ENCODE data around the gene MINDY1.

MINDY1 gene

DNA sequence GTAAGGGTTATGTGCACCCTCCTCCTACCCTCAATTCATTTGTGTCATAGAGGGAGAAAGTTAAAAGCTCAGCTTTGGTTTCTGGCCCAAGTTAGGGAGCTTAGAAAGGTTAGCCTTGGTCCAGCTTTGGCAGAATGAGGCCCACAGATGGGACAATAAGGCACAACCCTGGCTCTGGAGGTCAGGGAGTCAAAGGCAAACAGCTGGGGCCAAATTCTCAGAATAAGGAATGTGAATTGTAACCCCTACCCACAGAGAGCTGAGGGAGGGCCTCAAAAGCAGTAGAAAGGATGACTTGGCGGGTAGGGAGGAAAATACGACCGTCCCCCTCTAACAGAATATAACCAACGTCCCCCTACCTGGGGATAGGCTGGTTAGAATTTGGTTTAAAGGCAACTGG lies 41.1 kb downstream of the MINDY1 start (continued):
- TF ChIP-seq, protein P1, sequence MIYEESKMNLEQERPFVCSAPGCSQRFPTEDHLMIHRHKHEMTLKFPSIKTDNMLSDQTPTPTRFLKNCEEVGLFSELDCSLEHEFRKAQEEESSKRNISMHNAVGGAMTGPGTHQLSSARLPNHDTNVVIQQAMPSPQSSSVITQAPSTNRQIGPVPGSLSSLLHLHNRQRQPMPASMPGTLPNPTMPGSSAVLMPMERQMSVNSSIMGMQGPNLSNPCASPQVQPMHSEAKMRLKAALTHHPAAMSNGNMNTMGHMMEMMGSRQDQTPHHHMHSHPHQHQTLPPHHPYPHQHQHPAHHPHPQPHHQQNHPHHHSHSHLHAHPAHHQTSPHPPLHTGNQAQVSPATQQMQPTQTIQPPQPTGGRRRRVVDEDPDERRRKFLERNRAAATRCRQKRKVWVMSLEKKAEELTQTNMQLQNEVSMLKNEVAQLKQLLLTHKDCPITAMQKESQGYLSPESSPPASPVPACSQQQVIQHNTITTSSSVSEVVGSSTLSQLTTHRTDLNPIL (CRISPR knock-in tag; IDR thresholded peaks at IDR 0.05; ENCODE audit: low read depth) = no peak
- no peak for TF ChIP-seq ISL1 (CRISPR knock-in tag; IDR thresholded peaks at IDR 0.05)
- no peak for TF ChIP-seq BACH2 (CRISPR knock-in tag; IDR thresholded peaks at IDR 0.05; ENCODE audit: borderline replicate concordance)
- TF ChIP-seq, protein P2, sequence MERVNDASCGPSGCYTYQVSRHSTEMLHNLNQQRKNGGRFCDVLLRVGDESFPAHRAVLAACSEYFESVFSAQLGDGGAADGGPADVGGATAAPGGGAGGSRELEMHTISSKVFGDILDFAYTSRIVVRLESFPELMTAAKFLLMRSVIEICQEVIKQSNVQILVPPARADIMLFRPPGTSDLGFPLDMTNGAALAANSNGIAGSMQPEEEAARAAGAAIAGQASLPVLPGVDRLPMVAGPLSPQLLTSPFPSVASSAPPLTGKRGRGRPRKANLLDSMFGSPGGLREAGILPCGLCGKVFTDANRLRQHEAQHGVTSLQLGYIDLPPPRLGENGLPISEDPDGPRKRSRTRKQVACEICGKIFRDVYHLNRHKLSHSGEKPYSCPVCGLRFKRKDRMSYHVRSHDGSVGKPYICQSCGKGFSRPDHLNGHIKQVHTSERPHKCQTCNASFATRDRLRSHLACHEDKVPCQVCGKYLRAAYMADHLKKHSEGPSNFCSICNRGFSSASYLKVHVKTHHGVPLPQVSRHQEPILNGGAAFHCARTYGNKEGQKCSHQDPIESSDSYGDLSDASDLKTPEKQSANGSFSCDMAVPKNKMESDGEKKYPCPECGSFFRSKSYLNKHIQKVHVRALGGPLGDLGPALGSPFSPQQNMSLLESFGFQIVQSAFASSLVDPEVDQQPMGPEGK (CRISPR knock-in tag; IDR thresholded peaks at IDR 0.05; ENCODE audit: borderline replicate concordance) = no peak
- no peak for TF ChIP-seq GLIS3 (CRISPR knock-in tag; IDR thresholded peaks at IDR 0.05)

DNA sequence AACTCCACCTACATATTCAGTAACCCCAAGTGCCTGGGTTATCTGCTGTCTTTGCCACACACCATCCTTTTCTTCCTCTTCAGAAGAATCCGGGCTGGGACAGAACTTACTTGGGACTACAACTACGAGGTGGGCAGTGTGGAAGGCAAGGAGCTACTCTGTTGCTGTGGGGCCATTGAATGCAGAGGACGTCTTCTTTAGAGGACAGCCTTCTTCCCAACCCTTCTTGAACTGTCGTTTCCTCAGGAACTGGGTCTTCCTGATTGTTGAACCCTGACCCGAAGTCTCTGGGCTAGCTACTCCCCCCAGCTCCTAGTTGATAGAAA lies 42.6 kb downstream of the MINDY1 start:
- TF ChIP-seq ZFP3 (CRISPR knock-in tag; IDR thresholded peaks at IDR 0.05) = no peak
- TF ChIP-seq, protein P1 (CRISPR knock-in tag; IDR thresholded peaks at IDR 0.05; ENCODE audit: low read depth) = no peak
- no peak for ATAC-seq

DNA sequence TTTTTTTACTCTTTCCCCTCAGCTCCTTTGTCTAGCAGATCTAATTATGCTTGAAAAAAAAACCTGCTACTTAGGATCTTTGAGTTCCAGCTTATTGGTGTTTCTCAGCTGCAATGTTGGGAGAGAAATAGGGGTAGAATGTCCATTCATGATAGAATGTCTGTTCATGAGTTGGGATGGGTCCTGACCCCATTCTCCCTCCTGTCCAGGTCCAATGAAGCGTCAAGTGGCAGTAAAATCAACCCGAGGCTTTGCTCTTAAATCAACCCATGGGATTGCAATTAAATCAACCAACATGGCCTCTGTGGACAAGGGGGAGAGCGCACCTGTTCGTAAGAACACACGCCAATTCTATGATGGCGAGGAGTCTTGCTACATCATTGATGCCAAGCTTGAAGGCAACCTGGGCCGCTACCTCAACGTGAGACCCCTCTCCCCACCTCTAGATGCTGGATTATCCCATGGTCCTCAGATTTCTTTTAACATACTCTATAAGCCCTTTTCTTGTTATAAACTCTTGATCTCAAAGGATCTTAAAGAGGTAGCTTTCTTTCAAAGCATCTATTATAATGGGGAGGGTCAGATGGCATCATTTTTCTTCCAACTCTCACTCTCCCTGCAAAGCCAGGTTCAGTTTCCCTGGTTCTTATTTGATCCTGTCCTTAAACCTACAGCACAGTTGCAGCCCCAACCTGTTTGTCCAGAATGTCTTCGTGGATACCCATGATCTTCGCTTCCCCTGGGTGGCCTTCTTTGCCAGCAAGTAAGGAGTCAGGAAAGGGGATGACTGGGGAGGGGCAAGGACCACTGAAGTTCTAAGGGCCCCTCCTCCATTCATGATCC lies 43.2 kb downstream of the MINDY1 start:
- TF ChIP-seq RARB (CRISPR knock-in tag; IDR thresholded peaks at IDR 0.05) (0 out of 2 replicates have a peak, but pooled peaks have one; percentile 23), CSDC2 (CRISPR knock-in tag; IDR thresholded peaks at IDR 0.05) (no peak)
- TF ChIP-seq, protein P3, sequence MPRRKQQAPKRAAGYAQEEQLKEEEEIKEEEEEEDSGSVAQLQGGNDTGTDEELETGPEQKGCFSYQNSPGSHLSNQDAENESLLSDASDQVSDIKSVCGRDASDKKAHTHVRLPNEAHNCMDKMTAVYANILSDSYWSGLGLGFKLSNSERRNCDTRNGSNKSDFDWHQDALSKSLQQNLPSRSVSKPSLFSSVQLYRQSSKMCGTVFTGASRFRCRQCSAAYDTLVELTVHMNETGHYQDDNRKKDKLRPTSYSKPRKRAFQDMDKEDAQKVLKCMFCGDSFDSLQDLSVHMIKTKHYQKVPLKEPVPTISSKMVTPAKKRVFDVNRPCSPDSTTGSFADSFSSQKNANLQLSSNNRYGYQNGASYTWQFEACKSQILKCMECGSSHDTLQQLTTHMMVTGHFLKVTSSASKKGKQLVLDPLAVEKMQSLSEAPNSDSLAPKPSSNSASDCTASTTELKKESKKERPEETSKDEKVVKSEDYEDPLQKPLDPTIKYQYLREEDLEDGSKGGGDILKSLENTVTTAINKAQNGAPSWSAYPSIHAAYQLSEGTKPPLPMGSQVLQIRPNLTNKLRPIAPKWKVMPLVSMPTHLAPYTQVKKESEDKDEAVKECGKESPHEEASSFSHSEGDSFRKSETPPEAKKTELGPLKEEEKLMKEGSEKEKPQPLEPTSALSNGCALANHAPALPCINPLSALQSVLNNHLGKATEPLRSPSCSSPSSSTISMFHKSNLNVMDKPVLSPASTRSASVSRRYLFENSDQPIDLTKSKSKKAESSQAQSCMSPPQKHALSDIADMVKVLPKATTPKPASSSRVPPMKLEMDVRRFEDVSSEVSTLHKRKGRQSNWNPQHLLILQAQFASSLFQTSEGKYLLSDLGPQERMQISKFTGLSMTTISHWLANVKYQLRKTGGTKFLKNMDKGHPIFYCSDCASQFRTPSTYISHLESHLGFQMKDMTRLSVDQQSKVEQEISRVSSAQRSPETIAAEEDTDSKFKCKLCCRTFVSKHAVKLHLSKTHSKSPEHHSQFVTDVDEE (CRISPR knock-in tag; IDR thresholded peaks at IDR 0.05) = no peak
- ATAC-seq = no peak

DNA sequence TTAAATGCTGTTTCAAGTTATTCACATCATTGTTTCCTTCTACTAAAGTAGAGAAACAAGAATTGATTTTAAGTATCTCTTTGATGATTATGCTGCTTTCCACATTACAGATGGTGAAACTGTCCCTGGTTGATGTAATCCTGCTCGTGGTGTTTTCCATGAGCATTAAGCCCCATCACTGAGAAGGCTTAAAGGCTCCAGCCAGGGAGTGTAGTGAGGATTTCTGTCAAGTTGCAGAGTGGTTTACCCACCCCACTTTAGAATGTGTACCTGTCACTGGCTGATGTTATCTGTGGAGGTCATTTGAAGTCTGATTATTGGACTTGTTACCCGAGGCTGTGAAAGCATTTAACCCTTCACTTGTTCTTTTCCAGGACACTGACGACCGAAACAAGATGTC lies 44.9 kb downstream of the MINDY1 start:
- TF ChIP-seq ISL1 (CRISPR knock-in tag; IDR thresholded peaks at IDR 0.05) (no peak), ZC3H10 (CRISPR knock-in tag; IDR thresholded peaks at IDR 0.05) (no peak), RARB (CRISPR knock-in tag; IDR thresholded peaks at IDR 0.05) (no peak), PPARA (CRISPR knock-in tag; IDR thresholded peaks at IDR 0.05; ENCODE audit: borderline replicate concordance) (no peak), ZFP3 (CRISPR knock-in tag; IDR thresholded peaks at IDR 0.05) (no peak), TOX (CRISPR knock-in tag; IDR thresholded peaks at IDR 0.05; ENCODE audit: borderline replicate concordance) (no peak), BACH2 (CRISPR knock-in tag; IDR thresholded peaks at IDR 0.05; ENCODE audit: borderline replicate concordance) (no peak)
- TF ChIP-seq, protein P2 (CRISPR knock-in tag; IDR thresholded peaks at IDR 0.05; ENCODE audit: borderline replicate concordance) = no peak
- TF ChIP-seq, protein P4, sequence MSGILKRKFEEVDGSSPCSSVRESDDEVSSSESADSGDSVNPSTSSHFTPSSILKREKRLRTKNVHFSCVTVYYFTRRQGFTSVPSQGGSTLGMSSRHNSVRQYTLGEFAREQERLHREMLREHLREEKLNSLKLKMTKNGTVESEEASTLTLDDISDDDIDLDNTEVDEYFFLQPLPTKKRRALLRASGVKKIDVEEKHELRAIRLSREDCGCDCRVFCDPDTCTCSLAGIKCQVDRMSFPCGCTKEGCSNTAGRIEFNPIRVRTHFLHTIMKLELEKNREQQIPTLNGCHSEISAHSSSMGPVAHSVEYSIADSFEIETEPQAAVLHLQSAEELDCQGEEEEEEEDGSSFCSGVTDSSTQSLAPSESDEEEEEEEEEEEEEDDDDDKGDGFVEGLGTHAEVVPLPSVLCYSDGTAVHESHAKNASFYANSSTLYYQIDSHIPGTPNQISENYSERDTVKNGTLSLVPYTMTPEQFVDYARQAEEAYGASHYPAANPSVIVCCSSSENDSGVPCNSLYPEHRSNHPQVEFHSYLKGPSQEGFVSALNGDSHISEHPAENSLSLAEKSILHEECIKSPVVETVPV (CRISPR knock-in tag; IDR thresholded peaks at IDR 0.05) = no peak
- TF ChIP-seq, protein P5, sequence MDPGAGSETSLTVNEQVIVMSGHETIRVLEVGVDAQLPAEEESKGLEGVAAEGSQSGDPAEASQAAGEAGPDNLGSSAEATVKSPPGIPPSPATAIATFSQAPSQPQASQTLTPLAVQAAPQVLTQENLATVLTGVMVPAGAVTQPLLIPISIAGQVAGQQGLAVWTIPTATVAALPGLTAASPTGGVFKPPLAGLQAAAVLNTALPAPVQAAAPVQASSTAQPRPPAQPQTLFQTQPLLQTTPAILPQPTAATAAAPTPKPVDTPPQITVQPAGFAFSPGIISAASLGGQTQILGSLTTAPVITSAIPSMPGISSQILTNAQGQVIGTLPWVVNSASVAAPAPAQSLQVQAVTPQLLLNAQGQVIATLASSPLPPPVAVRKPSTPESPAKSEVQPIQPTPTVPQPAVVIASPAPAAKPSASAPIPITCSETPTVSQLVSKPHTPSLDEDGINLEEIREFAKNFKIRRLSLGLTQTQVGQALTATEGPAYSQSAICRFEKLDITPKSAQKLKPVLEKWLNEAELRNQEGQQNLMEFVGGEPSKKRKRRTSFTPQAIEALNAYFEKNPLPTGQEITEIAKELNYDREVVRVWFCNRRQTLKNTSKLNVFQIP (CRISPR knock-in tag; IDR thresholded peaks at IDR 0.05; ENCODE audit: borderline replicate concordance, low read depth) = no peak

More for the DNA sequence above, 44.9 kb downstream of the MINDY1 start:
- ATAC-seq = no peak
